ENCODE measurements around the gene ADD1.
A peak's percentile ranks its signal among the peaks of the same experiment; 100 is the strongest.
"Not testable (repeated sequence)": the region's sequence is repeated elsewhere in the genome, so short reads cannot be mapped to it uniquely, and the experiment has no call there.

Gene ADD1

DNA sequence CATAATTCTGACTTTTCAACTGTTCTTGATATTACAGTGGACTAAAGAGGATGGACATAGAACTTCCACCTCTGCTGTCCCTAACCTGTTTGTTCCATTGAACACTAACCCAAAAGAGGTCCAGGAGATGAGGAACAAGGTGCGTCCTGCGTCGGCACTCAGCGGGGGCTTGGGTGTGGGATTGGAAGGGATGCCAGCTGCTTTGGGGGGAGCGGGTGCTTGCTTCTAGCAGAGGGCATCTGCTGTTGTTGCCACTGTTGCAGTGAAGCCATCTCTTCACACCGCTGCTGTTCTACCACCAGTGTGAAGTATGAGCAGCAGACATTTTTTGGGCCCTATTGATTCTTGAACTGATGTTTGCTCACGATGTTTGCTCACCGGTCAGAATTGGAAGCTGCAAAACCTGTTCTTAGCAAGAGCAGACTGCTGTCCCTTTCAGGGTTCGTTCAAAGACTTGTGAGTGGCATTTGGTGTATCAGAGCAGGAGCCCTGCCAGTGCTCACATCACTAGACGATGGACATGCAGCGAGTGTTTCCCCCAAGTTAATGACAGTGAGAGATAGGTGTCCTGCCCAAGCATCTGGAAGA is 64.2 kb downstream of the ADD1 start:
- Mint-ChIP-seq H3K27ac (no peak overlapping the region), H3K9me3 (no peaks in the 10 kb centered on the region), H3K4me1 (peaks cover 21% of the 10 kb centered on the region), H3K27me3 (no peaks in the 10 kb centered on the region), H3K36me3 (peaks cover 71% of the 10 kb centered on the region), H3K4me3 (no peak overlapping the region)
- no peak for DNase-seq
- CTCF ChIA-PET, result no interaction called here

DNA sequence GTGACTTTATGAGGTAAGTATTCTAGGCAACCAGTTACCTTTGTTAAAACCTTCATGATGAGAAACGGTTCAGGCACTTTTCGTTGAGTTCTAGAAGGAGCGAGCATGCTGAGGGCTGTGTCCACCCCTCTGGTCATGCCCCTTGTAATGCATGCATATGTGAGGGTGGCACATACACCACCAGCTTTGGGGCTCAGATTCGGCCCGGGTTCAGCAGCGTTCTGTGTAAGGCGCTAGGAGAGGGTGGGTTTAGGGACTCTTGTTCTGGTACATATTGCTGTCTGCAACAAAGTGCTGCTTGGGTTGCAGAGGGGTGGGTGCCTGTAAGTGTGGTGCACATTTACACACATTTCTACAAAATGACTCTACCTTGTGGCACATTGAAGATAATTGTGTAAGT is 65.0 kb downstream of the ADD1 start:
- Mint-ChIP-seq H3K27ac (no peak overlapping the region), H3K36me3 (peaks cover 72% of the 10 kb centered on the region), H3K4me1 (peaks cover 22% of the 10 kb centered on the region), H3K27me3 (no peaks in the 10 kb centered on the region), H3K4me3 (no peak overlapping the region), H3K9me3 (no peaks in the 10 kb centered on the region)
- CTCF ChIA-PET, result no interaction called here
- no peak for DNase-seq

DNA sequence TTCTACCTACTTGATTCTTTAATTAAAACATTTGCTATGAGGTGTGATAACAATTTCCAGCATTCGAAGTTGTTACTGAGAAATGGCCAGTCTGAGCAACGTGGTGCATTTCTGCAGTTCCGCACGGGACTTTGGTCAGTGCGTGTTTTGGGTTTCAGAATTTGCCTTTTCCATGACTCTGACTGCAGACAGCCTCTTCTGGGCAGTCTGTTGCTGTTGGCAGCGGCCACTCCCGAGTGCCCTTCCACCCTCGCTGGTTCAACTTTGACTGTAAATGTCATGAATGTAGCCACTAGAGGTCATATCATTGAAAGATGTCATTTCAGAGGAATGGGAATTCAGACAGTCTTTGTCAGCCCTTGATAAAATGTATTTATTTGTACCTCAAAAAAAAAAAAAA is 65.9 kb downstream of the ADD1 start:
- no peak overlapping the region for H3K4me3 Mint-ChIP-seq
- no peaks in the 10 kb centered on the region for H3K27me3 Mint-ChIP-seq
- peaks cover 72% of the 10 kb centered on the region for H3K36me3 Mint-ChIP-seq
- no peak overlapping the region for H3K27ac Mint-ChIP-seq
- peaks cover 28% of the 10 kb centered on the region for H3K4me1 Mint-ChIP-seq
- H3K9me3 Mint-ChIP-seq, result no peaks in the 10 kb centered on the region
- no peak for DNase-seq
- CTCF ChIA-PET, result no interaction called here

GRCh38 chr4:2910409-2910808 is 66.8 kb downstream of the ADD1 start:
- Mint-ChIP-seq H3K27ac (no peak overlapping the region), H3K9me3 (no peaks in the 10 kb centered on the region), H3K27me3 (no peaks in the 10 kb centered on the region), H3K4me1 (peaks cover 30% of the 10 kb centered on the region), H3K4me3 (no peak overlapping the region), H3K36me3 (peaks cover 73% of the 10 kb centered on the region)
- CTCF ChIA-PET, result interaction anchor here (1.3 kb wide), 1 partner anchor 43 kb away, joined by 3 read pairs; no protein-coding TSS in a partner anchor
- no peak for DNase-seq

DNA sequence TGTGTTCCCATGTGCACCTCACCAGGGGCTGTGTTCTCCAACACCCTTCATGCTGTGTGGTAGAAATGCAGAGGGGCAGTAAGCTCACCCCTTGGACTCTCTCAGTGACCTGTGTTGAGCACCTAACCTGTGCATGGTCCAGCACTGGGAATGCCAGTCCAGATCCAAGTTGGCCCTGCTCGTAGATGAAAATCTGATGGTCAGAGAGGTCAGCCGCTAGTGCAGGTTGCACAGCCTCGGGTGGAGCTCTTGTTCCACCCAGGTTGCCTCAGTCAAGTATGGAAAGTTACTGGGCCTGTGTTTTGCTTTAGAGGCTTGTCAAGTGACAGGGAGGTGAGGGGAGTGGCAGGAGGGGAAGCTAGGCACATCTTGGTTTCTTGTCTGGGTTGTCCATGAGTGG is 68.2 kb downstream of the ADD1 start:
- Mint-ChIP-seq H3K27me3 (no peaks in the 10 kb centered on the region), H3K4me1 (peaks cover 17% of the 10 kb centered on the region), H3K9me3 (no peaks in the 10 kb centered on the region), H3K4me3 (no peak overlapping the region), H3K27ac (no peak overlapping the region), H3K36me3 (peaks cover 72% of the 10 kb centered on the region)
- CTCF ChIA-PET, result no interaction called here
- no peak for DNase-seq

DNA sequence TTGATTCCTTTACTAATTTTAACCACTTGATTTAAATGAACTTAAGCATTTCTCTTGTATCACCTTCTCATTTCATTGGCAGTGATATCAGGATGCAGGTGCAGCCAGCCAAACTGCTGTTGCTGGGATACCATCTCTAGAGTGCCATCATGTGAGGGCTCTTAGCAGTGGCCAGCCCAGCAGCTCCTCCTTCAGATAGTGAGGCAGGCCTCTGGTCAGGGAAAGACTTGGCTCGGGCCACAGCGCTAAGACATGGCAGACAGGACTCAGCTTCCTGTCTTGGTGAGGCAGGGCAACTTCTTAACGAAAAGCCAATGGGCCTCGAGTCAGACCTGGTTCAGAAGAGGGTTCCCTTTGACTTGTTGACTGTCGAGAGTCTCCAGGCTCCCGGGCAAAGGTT is 69.5 kb downstream of the ADD1 start:
- H3K4me3 Mint-ChIP-seq, result no peak overlapping the region
- peaks cover 76% of the 10 kb centered on the region for H3K36me3 Mint-ChIP-seq
- peaks cover 14% of the 10 kb centered on the region for H3K4me1 Mint-ChIP-seq
- no peak for DNase-seq
- H3K27ac Mint-ChIP-seq, result no peak overlapping the region
- CTCF ChIA-PET, result no interaction called here
- no peaks in the 10 kb centered on the region for H3K9me3 Mint-ChIP-seq
- no peaks in the 10 kb centered on the region for H3K27me3 Mint-ChIP-seq

DNA sequence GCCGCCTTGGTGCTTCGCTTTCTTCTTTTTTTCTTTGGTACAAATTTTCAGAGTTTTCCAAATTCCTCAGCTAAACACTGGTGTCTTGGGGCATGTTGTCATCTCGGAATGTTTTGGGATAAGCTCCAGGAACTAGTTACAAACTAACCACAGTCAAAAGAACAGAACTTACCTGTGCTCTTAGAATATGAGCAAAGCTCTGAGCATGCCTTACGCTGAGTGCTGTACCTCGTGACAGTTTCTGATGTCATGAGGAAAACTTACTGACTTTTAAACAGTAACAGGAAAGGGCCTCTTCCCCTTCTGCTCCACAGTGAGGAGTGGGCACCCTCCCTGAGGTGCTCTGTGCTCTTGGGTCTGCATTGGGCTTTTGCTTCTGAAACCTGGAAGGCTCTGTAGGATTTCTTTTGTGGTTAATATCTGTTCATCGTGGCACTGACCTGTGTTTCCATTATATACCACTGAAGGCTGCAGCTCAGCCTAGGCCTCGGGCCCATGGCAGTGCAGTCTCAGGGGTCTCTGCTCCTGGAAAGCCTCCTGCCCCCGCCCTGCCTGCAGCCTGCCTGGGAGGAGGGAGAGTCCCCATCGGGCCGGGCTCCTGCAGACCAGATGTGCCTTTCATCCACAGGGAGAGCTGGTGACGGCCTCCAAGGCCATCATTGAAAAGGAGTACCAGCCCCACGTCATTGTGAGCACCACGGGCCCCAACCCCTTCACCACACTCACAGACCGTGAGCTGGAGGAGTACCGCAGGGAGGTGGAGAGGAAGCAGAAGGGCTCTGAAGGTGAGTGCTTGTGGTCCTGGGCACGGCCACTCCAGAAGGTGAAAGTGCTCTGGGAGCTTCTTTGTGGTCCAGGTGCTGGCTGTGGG is 70.8 kb downstream of the ADD1 start:
- no peak for DNase-seq
- CTCF ChIA-PET, result no interaction called here

DNA sequence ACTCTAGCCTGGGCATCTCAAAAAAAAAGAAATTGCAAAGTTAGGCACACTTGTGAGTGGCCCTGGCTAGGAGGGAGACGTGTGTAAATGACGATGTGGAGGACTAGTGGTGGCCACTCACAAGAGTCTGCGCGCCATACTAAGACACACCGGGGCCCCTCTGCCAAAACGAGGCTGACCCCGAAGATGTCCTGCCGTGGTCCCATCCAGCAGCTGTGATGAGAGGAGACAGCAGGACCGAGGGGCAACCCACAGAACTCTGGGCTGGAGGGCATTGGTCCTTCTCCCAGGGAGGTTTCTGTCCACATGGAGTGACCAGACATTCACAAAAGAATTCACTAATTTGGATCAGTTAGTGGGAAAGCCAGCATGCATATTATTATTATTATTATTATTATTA is 72.1 kb downstream of the ADD1 start:
- H3K36me3 Mint-ChIP-seq, result peaks cover 80% of the 10 kb centered on the region
- H3K27me3 Mint-ChIP-seq, result no peaks in the 10 kb centered on the region
- no peak for DNase-seq
- peaks cover 19% of the 10 kb centered on the region for H3K4me1 Mint-ChIP-seq
- peaks cover 10% of the 10 kb centered on the region for H3K9me3 Mint-ChIP-seq
- no peak overlapping the region for H3K27ac Mint-ChIP-seq
- H3K4me3 Mint-ChIP-seq, result no peak overlapping the region
- CTCF ChIA-PET, result no interaction called here

More for the DNA sequence above, 70.8 kb downstream of the ADD1 start:
- Mint-ChIP-seq H3K27ac (peak overlapping the region; percentile 33), H3K4me3 (no peak overlapping the region), H3K4me1 (peaks cover 14% of the 10 kb centered on the region), H3K36me3 (peaks cover 76% of the 10 kb centered on the region), H3K27me3 (no peaks in the 10 kb centered on the region), H3K9me3 (peaks cover 3% of the 10 kb centered on the region)

- DNase-seq, H3K27me3 Mint-ChIP-seq, CTCF ChIA-PET, H3K27ac Mint-ChIP-seq, H3K4me3 Mint-ChIP-seq: not testable (repeated sequence)
- Mint-ChIP-seq H3K36me3 (peaks cover 80% of the 10 kb centered on the region), H3K9me3 (peaks cover 10% of the 10 kb centered on the region), H3K4me1 (peaks cover 25% of the 10 kb centered on the region)
These were observed 73.1 kb downstream of the ADD1 start for GRCh38 chr4:2916696-2917095.

DNA sequence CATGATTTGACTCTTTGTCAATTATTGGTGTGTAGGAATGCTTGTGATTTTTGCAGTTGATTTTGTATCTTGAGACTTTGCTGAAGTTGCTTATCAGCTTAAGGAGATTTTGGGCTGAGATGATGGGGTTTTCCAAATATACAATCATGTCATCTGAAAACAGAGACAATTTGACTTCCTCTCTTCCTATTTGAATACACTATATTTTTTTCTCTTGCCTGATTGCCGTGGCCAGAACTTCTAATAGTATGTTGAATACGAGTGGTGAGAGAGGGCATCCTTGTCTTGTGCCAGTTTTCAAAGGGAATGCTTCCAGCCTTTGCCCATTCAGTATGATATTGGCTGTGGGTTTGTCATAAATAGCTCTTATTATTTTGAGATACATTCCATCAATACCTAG is 74.7 kb downstream of the ADD1 start:
- CTCF ChIA-PET, H3K4me3 Mint-ChIP-seq, H3K27ac Mint-ChIP-seq: not testable (repeated sequence)

GRCh38 chr4:2918714-2919113 is 75.1 kb downstream of the ADD1 start:
- peaks cover 43% of the 10 kb centered on the region for H3K4me1 Mint-ChIP-seq
- peaks cover 10% of the 10 kb centered on the region for H3K9me3 Mint-ChIP-seq
- H3K36me3 Mint-ChIP-seq, result peaks cover 81% of the 10 kb centered on the region

More for the DNA sequence above, 74.7 kb downstream of the ADD1 start:
- peaks cover 41% of the 10 kb centered on the region for H3K4me1 Mint-ChIP-seq
- H3K36me3 Mint-ChIP-seq, result peaks cover 81% of the 10 kb centered on the region
- peaks cover 10% of the 10 kb centered on the region for H3K9me3 Mint-ChIP-seq
- not testable (repeated sequence) for DNase-seq, H3K27me3 Mint-ChIP-seq

GRCh38 chr4:2922453-2923101 is 78.9 kb downstream of the ADD1 start:
- DNase-seq, result peak; percentile 66
- Mint-ChIP-seq H3K27ac (peak overlapping the region; percentile 82), H3K9me3 (peaks cover 10% of the 10 kb centered on the region), H3K4me1 (peaks cover 38% of the 10 kb centered on the region), H3K36me3 (peaks cover 72% of the 10 kb centered on the region)
- H3K4me3 Mint-ChIP-seq, H3K27me3 Mint-ChIP-seq: not testable (repeated sequence)
- CTCF ChIA-PET, result interaction anchor here (0.9 kb wide), 1 partner anchor 32 kb away, joined by 3 read pairs; no protein-coding TSS in a partner anchor

More at GRCh38 chr4:2918714-2919113, 75.1 kb downstream of the ADD1 start:
- DNase-seq, H3K27ac Mint-ChIP-seq, H3K4me3 Mint-ChIP-seq, H3K27me3 Mint-ChIP-seq, CTCF ChIA-PET: not testable (repeated sequence)

GRCh38 chr4:2923141-2923551 is 79.5 kb downstream of the ADD1 start:
- Mint-ChIP-seq H3K27ac (peak overlapping the region; percentile 82), H3K4me1 (peaks cover 38% of the 10 kb centered on the region), H3K9me3 (peaks cover 10% of the 10 kb centered on the region), H3K27me3 (no peaks in the 10 kb centered on the region), H3K4me3 (no peak overlapping the region), H3K36me3 (peaks cover 72% of the 10 kb centered on the region)
- no peak for DNase-seq
- CTCF ChIA-PET, result interaction anchor here (0.6 to 0.9 kb wide), 2 partner anchors 31 to 83 kb away, joined by 3 read pairs; no protein-coding TSS in a partner anchor

DNA sequence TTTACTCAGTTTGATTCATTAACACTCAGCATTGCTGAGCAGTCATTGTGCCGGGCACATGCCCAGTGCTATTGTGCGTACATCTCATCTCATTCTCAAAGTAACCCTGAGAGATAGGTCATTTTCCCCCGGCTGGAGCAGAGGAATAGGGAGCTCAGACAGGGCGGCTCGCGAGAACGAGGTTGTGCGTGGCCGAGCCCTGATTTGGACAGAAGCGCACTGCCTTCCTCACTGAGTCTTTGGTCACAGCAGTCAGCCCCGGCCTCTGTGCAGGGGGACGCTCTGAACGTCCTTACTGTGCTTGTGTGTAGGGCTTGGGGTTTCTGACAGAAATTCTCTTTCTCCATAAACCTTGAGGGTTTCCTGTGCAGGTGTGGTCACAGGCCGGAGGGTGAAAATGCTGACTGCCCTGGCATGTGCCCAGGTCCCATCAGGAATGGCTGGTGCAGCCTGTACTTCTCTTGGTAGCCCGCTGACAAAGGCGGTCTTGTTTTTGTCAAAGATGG is 80.1 kb downstream of the ADD1 start:
- no peaks in the 10 kb centered on the region for H3K27me3 Mint-ChIP-seq
- CTCF ChIA-PET, result interaction anchor here (0.6 to 0.9 kb wide), 2 partner anchors 31 to 84 kb away, joined by 3 read pairs; no protein-coding TSS in a partner anchor
- no peak overlapping the region for H3K4me3 Mint-ChIP-seq
- peak overlapping the region; percentile 82 for H3K27ac Mint-ChIP-seq
- H3K4me1 Mint-ChIP-seq, result peaks cover 38% of the 10 kb centered on the region
- H3K9me3 Mint-ChIP-seq, result peaks cover 8% of the 10 kb centered on the region
- DNase-seq, result no peak
- H3K36me3 Mint-ChIP-seq, result peaks cover 69% of the 10 kb centered on the region

All from activated naive CD4-positive, alpha-beta T cell treated with anti-CD3 and anti-CD28 coated beads, Interleukin-2, amount 10 ng/mL, durations not matched to agents 7 days and 5 days (primary cell).